GM06990 (cell line): ENCODE measurements around the gene CHST11.

ENCODE experiments used
- DNase-seq: peaks from one replicate; pipeline ENCODE4 v3.0.0-alpha.2; 2011; ENCODE audit not compliant: insufficient read length; ENCODE audit errors: extremely low read depth
- H3K27me3 ChIP-seq: replicated peaks from 2 replicates; pipeline ENCODE4 v1.6.0; 2011; ENCODE audit warnings: low read length; ENCODE audit not compliant: control insufficient read depth, insufficient read depth
- H3K36me3 ChIP-seq: 2 replicates; pipeline ENCODE4 v1.5.1; 2011; ENCODE audit warnings: low read length; ENCODE audit not compliant: control insufficient read depth, insufficient read depth
- H3K4me3 ChIP-seq: replicated peaks from 2 replicates; pipeline ENCODE4 v1.5.1; 2011; ENCODE audit warnings: low read depth, mild to moderate bottlenecking, control low read depth, low read length
- TF ChIP-seq, protein P1 (sequence below): IDR thresholded peaks from 2 replicates; pipeline ENCODE4 v1.5.1; 2011; ENCODE audit warnings: low read length, control low read depth, mild to moderate bottlenecking, inconsistent platforms; ENCODE audit not compliant: insufficient read depth, poor library complexity, severe bottlenecking

The CHST11 gene

GRCh38 chr12:104514092-104514810 is 57.5 kb downstream of the CHST11 start:
- TF ChIP-seq, protein P1, sequence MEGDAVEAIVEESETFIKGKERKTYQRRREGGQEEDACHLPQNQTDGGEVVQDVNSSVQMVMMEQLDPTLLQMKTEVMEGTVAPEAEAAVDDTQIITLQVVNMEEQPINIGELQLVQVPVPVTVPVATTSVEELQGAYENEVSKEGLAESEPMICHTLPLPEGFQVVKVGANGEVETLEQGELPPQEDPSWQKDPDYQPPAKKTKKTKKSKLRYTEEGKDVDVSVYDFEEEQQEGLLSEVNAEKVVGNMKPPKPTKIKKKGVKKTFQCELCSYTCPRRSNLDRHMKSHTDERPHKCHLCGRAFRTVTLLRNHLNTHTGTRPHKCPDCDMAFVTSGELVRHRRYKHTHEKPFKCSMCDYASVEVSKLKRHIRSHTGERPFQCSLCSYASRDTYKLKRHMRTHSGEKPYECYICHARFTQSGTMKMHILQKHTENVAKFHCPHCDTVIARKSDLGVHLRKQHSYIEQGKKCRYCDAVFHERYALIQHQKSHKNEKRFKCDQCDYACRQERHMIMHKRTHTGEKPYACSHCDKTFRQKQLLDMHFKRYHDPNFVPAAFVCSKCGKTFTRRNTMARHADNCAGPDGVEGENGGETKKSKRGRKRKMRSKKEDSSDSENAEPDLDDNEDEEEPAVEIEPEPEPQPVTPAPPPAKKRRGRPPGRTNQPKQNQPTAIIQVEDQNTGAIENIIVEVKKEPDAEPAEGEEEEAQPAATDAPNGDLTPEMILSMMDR: no peak

GRCh38 chr12:104515899-104516298 is 59.2 kb downstream of the CHST11 start:
- no peak overlapping the region for H3K4me3 ChIP-seq
- TF ChIP-seq, protein P1: no peak
- H3K27me3 ChIP-seq: no peaks in the 10 kb centered on the region
- H3K36me3 ChIP-seq: no peaks in the 10 kb centered on the region
- no peak for DNase-seq

More at GRCh38 chr12:104514092-104514810, 57.5 kb downstream of the CHST11 start:
- Histone ChIP-seq H3K27me3 (no peaks in the 10 kb centered on the region), H3K36me3 (no peaks in the 10 kb centered on the region), H3K4me3 (no peak overlapping the region)
- no peak for DNase-seq

- DNase-seq: no peak
- TF ChIP-seq, protein P1: no peak
- Histone ChIP-seq H3K27me3 (no peaks in the 10 kb centered on the region), H3K4me3 (no peak overlapping the region), H3K36me3 (no peaks in the 10 kb centered on the region)
Measured at GRCh38 chr12:104516821-104517220, 60.1 kb downstream of the CHST11 start.

- DNase-seq: no peak
- Histone ChIP-seq H3K4me3 (no peak overlapping the region), H3K27me3 (no peaks in the 10 kb centered on the region), H3K36me3 (no peaks in the 10 kb centered on the region)
- TF ChIP-seq, protein P1: no peak
Measured at GRCh38 chr12:104517880-104518279, 61.1 kb downstream of the CHST11 start.

DNA sequence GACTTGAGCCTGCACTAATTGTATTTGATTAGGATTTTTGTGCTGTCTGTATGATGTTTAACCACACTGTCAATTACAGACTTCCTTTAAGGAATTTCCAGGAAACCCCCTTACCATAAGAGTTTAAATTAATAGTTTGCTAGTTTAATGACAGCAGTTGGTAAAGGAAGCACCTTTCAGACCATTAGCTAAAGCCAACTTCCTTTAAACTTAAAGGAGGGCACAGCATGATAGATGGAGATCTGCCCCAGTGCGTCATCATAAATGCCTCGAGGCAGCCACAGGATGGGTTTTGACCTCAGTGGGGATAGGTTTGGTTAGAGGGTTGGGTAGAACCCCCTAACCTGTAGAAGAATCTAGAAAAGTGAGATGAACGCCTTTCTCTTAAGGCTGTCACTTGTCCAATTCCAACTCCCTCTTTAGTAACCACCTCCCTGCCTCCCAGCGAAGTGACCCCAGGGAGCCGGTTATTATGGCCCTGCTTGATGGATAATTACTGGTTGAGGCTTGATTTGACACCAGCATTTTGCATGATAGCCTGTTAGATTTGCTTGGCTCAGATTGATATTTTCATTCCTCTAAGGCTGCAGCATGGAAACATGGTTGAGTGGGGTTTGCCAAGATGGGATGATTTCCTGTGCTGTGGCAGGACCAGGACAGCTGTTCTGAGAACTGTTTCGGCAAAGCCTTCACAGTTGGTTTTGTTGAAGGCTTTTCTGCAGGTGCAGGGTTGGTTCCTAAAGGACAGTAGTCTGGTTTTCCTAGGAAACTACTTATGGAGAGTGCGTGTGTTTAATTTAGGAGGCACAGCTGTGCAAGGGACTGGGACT is 62.7 kb downstream of the CHST11 start:
- TF ChIP-seq, protein P1: no peak
- H3K4me3 ChIP-seq: no peak overlapping the region
- H3K27me3 ChIP-seq: no peaks in the 10 kb centered on the region
- H3K36me3 ChIP-seq: no peaks in the 10 kb centered on the region
- no peak for DNase-seq
